HG03135 (cell line): Measurements from ENCODE around the gene PREX1.

ENCODE experiments used
- ATAC-seq: cut with Tn5 transposase; IDR thresholded peaks from one replicate; pipeline ENCODE4 v1.9.1; 2021; ENCODE audit warnings: mild to moderate bottlenecking, moderate library complexity; ENCODE audit not compliant: unreplicated experiment

The PREX1 gene

DNA sequence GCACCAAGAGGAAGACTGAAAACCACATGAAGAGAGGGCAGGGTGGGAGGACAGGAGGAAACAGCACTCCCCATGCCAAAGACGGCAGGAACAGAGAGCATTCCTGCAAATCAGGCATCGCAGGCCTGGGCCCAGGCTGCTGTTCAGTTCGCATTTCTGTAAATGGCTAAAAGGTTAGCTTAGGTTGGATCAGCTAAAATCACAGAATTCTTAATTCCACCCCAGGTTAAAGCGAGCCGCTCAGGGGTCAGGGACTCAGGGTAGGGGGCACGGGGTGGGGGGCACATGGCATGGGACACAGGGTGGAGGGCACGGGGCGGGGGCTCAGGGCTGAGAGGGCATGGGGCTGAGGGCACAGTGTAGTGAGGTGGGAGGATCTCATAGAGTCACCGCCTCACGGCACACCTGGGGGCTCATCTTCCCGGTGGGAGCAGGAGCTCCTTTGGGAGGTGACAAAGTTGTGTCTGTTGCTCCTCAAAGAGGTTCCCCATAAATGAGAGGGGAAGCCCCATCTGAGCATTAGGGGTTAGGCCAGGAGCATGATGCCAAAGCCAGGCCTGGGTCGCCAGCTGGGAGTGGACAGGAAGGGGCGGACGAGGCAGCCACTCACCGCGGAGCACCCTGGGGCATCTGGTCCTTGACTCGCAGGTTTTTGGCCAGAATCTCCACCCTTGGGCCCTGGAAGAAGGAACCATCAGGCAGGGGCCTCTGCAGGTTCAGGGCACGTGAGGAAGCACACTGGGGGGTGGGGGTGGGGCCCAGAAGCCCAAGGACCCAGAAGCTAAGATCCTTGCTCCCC lies 200.7 kb downstream of the PREX1 start:
- no peak for ATAC-seq

DNA sequence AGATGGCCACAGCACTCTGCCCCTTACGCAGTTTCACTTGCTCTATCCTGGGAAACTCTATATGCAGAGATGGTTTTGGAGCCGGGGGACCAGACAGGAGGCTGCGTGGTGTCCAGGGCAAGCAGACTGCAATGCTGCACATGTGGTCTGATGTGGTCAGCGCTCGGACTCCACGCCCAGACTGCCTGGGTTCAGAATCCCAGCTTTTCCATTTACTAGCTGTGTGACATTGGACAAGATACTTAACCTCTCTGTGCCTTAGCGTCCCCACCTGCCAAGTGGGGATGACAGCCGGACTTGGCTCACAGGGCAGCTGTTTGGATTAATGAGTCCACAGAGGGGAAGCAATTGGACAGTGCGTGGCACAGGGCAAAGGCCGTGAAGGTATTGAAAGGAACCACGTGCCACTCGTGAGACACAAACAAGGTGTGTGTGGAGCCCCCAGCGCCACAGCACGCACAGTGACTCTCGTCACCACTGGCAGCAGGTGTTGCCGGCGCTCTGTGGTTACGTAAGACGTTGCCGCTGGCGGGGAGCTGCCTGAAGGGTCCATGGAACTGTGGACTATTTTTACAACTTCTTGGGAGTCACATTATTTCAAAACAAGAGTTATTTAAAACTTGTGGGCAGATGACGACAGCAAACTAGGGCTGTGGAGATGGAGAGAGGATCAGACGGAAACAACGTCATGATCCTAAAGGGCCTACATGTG lies 201.4 kb downstream of the PREX1 start:
- no peak for ATAC-seq

DNA sequence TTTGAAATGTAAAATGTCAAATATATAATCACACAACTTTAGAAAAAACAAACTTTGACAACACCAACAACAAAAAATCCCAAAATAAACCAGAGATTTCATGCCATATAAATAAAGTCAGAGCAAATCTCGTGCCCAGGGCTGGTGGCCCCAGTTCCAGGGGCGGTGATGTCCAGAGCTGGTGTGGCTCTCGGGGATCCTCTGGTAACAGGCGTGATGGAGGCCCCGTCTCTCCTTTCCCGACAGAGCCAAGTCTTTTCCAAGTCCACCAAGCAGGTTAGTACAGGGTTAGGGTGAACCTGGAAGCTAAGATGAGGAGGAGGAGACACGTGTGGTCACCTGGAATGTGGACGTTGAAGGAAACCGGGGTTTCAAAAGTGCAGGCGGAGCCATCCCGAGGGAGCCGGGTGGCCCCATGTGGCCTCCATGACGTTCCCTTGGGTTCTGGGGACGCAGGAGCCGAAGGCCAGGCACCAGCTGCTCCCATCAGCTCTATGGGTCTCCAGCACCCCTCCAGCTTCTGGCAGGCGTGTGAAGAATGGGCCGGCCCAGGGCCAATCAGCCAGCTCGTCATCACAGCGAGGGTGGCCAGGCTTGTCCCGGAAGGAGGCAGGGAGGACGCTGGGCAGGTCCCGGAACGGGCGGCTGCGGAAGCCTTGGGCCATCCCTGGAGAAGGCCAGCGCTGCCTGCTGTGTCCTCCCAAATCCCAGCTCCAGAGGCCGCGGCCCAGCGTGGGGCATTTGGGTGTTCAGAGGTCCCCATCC lies 202.5 kb downstream of the PREX1 start:
- no peak for ATAC-seq

DNA sequence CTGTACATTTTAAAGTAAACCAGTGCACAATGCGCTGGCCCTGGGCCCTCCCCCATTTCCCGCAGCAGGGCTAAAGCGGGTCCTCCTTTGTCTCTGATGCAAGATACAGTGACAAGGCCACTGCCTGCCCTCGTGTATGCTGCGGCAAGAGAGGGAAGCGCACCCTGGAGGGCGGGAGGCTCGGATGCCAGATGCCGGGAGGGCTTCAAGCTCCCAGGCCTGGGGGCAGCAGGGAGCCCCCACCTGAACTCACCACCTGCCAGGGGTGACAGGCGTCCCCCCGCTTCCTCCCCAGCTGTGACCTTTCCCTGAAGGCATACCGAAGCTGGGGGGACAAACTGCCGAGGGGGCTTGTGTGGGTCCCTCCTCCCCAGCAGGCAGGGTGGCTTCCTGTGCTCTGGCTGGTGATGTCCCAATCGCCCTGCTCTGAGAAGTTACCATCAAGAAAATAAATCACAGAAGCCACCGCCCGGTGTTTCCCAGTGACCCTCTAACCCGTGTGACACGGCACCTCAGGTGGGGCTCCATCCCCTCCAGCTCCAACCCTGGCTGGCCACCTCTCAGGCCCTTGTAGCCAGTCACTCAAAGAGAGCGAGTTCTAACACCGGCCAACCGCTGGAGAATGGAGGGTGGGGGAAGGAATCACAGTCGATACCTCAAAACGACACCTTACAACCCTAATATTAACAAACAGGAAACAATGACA lies 203.3 kb downstream of the PREX1 start:
- ATAC-seq: no peak

DNA sequence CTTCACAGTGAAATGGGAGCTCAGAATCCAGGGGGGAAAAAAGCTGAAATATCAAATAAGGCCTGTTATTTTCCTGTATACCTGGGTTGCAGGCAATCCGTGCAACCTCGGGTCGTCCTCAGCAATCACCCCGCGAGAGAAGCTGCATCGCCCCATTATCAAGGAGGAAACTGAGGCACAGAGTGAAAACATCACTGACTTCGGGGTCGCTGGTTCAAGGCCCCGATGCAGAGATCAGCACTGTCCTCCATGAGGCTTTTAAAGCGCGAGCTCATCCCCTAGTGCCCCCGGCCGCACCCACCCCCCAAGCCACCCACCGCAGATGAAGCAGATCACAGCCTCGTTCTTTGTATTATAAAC lies 203.9 kb downstream of the PREX1 start:
- ATAC-seq: no peak

DNA sequence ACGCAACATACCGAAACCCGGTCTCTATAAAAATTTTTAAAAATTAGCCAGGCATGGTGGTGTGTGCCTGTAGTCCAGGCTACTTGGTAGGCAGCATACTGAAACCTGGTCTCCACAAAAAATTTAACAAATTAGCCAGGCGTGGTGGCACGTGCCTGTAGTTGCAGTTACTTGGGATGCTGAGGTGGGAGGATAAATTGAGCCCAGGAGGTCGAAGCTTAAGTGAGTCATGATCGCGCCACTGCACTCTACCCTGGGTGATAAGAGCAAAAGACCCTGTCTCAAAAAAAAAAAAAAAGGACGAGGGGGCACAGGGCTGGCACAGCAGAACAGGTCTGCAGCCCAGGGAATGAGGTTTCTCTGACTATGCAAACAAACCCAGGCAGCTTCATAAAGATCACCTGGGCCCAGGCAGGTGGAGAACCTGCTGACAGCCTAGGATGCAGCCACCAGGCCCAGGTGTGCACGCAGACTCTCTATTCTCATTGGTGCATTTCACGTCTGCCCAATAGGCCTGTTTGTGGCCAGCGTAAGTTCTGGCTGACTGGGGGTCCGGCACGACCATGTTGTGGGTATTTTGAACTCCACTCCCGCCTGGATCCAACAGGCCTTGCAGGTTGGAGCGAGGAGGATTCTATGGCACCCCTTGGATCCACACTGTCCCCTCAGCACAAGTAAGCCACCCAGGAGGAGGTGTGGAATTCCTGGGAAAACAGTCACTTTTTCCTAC lies 204.5 kb downstream of the PREX1 start:
- no peak for ATAC-seq

DNA sequence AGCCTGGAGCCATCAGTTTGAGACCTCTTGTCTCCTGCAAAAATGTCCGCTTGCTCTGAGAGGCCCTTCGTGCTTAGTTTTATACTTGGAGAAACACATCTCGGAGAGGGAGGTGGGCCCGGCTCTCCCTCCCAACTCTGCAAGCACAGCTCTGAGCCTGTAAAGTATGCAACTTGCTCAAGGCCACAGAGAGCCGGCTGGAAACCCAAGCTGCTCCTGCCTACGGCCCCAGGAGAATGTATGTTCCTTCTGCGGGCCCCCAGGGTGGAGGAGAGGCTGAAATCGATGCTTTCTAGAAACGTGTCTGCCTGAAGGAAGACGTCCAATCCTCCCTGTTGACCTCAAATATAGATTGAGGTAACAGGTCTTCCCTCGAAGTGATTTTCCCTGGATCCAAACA lies 205.4 kb downstream of the PREX1 start:
- ATAC-seq: no peak

DNA sequence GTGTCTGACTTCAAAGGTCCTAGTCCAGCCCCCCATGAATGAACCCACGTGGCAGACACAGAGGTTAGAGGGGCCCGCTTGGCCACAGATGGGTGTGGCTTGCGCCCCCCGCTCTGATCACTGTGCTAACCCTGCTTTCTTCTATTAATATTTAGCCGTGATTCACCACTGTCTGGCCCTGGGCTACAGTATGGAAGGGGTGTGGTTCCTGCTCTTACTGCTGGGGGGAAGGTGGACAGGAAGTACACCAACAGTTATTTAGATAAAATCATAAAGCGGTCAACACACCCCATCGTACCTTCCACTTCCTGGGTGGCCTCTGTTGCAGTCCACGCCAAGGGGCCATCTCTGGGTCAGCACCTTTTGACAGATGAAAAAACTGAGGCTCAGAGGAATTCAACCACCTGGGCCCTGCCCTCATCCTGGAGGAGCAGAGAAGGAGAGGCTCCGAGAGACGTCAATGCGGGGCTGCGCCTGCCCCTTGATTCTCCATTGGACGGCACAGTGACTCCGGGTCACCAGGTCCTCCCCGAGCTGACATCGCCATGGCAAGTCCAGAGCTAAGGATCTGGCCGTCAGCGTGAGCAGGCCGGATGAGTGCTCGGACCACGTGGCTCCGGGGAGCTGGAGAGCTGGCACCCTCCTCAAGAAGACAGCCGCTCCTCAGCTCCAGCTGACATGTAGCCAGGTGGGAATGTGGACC lies 206.3 kb downstream of the PREX1 start:
- peak; percentile 12 for ATAC-seq

DNA sequence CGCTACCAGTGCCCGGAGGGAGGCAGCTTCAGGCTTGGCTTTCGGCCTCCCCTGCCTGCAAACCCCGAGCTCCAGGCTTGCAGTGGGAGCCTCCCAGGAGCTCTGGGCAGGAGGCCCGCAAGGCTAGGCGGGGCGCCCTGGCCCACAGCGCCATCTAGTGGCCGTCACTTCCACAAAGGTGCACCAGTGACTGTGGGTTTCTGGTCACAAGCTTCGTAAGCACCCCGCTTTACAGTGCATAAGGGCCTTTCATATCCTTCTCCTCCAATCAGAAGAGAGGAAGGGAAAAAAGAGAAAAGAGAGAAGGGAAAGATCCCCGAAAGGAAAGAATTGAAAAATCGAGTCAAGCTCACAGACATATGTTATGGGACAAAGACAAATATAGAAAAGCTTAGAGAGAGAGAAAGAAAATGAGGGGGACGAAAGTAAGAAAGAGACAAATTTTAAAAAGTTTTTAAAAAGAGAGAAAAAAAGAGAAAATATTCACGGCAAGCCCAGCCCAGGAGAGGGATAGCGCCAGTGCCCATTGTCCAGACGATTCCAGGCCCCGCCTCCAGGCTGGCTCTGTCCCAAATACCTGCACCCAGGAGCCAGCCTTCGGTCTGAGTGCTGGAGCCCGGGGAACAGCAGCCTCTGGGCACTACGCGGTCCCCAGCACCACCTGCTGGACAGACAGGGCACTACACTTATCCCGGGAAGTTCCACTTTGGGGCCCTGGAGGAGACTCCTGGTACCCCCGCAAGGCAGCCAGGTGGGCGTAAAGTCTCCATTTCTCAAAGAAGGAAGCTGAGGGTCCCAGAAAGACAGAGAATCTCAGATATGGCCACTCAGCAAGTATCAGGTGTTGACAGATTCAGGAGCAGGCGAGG lies 207.1 kb downstream of the PREX1 start:
- ATAC-seq: peak; percentile 61

DNA sequence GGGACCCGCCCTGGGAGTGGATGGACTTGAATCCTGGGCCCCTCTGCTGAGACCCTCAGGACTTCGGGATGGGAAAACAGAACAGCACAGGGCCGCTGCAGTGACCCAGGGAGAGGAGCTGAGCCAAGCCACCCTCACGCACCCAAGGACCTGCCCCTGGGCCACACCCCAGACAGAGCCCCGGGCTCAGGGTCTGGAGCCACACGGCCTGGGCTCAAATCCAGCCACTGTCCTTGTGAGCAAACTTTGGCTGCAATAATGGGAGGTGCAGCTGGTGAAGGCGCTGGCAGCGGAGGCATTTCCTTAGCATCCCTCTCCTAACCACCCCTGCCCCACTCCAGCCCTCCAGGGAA lies 207.7 kb downstream of the PREX1 start:
- ATAC-seq: no peak

DNA sequence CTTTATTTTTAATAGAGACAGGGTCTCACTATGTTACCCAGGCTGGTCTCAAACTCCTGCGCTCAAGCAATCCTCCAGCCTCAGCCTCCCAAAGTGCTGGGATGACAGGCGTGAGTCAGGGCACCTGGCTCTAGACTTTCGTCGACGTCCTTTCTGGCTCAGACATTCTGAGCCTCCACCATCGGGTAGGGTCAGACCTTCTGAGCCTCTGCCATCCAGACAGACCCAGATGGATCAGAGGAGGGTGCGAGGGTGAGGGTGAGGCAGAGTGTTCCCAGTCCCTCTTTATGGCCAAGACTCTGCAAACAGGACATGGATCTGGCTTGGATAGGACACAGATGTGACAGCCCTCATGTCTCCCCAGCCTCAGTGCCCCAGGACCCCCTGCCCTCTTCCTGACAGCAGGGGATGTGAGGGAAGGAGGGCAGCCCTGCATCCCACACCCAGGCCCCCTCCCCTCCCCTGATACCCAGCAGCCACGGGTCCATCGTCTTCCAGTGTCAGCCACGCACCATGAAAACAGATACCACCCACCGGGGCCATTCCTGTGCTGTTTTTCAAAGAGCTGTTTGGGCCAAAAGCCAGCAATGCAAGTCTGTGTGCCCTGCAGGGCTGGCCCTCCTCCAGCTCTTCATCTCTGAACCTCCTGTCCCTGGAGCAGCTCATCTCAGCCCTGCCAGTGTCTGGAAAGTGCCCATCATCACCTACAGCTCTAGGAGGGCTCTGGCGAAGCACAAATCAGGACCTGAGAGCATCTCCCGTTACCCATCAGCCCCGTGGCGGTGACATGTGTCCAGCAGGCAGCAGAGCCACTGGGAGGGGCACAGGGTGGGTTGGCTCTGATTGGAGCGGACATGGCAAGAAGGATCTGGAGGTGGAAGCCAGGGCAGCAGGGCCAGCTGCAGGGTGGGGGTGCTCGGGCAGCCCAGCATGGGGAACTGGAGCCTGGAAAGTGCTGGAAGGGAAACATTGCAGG lies 208.4 kb downstream of the PREX1 start:
- ATAC-seq: no peak

DNA sequence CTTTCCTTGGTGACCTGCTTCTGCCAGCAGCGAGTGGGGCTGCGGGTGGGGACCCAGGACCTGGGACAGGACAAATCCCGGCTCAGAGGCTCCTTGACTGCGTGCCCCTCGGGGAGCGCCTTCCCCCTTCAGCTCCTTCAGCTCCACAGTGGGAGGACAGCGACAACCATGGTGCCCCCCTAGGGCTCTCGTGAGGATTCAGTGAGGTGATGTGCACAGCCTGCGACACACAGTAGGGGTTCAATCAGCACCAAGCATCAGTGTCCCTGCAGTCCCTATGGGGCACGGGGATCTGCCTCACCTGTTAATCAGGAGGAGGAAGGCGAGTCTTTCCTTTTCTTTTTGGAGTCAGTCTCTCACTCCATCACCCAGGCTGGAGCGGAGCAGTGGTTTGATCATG lies 209.2 kb downstream of the PREX1 start:
- ATAC-seq: no peak

DNA sequence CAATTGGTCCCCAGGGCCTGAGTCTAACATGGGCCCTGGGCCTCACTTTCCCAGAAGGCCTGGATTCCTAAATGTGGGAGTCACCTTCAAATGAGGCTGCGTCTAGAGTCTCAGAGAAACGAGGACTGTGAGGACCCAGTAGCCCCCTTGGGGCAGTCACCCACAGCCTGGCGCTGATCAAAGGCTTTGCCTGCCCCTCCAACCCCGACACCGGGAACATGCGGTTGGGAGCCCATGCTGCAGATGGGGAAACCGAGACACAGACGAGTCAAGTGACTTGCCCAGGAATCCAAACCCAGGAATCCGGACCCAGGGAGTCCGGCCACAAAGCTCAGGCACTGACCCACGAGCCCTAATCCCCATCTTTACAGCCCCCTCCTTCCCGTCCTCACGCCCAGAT lies 209.7 kb downstream of the PREX1 start:
- no peak for ATAC-seq

DNA sequence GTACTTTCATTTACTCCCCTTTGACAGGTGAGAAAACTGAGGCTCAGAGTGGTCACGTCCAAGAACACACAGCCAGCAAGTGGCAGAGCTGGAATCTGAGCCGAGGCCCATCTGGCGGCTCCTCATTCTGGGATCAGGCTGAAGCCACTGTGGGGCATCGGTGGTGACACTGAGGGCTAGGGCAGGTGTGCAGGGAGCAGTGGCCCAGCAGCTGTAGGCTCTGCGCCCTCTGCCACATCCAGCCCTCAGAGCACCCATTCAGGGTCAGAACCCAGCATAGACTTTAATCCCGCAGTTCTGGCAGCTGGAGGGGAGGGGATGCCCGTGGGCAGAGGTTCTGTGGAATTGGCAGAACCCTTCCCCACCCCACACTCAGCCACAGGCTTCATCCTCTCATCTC lies 210.3 kb downstream of the PREX1 start:
- no peak for ATAC-seq

DNA sequence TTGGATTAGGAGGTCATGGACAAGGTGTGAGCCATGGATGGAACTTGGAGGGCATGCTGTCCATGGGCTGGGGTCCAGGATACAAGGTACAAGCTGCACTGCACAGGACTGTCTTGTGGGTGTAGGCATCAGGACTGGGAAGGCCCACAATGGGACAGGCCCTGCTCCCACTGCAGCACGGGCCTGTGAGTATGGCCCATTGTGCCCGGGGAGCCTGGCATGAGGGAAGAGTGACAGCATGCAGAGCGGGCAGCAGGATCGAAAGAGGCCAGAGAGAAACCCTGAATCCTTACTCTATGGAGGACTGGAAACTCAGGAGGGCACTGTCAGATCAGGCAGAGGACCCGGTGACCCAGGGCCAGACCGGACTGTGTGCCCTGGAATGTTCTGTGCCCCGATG lies 211.3 kb downstream of the PREX1 start:
- no peak for ATAC-seq

DNA sequence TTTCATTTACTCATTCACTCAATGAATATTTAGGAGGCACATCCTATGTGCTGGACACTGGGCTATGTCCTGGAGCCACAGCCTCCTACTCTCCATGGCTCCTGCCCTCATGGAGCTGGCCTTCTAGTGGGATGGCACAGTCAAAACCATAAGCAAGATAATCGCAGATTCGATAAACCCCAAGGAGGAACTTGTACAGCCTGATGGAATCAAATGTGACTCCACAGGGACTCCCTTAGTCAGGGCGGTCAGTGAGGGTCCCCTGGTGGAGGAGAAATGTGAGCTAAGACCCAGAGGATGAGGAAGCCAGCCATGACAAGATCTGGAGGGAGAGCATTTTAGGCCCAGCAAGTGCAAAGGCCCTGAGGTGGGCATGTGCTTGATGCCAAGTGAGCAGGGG lies 211.9 kb downstream of the PREX1 start:
- no peak for ATAC-seq

DNA sequence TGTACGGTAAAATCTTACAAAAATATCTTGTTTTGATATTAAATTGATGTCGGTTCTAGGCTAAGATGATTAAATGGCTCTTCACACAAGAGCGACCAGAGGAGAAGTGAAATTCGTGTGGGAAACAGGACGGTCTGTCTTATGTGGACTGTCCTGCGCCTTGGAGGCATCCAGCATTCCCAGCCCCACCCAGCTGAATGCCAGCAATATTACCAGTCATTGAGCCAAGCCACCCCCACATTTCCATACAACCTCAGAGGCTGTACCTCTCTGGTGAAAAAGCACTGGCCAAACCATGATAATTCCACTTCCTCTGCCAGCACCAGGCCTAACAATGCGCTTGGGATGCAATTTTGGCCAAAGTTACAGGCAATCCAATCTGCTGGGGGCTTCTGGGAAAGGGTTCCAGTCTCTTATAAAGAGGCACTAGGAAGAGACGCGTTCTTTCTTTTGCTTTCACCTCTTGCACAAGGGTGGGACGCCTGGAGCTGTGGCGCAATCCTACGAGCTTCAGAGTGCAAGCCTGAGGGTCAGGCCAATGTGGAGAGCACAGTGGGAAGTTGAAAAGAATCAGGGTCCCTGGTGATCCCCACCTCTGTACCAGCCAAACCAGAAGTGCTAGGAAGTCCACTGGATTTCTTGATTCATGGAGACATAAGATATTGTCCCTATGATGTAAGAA lies 213.1 kb downstream of the PREX1 start:
- no peak for ATAC-seq
